HUES6 (cell line): ENCODE data around the gene AGPS.
"Not testable (repeated sequence)": the region's sequence is repeated elsewhere in the genome, so short reads cannot be mapped to it uniquely, and the experiment has no call there.

Experiments used
- H3K27ac ChIP-seq: 2 replicates; pipeline ENCODE4 v1.7.0; 2013; ENCODE audit warnings: low read depth, mild to moderate bottlenecking, low read length, inconsistent platforms
- H3K27me3 ChIP-seq: 2 replicates; pipeline ENCODE4 v1.6.1; 2013; ENCODE audit warnings: low read length; ENCODE audit not compliant: control insufficient read depth, insufficient read depth
- H3K36me3 ChIP-seq: 2 replicates; pipeline ENCODE4 v1.6.1; 2013; ENCODE audit warnings: low read length; ENCODE audit not compliant: control insufficient read depth, insufficient read depth
- H3K4me1 ChIP-seq: 2 replicates; pipeline ENCODE4 v1.6.1; 2013; ENCODE audit warnings: low read length; ENCODE audit not compliant: control insufficient read depth, insufficient read depth
- H3K4me3 ChIP-seq: 2 replicates; pipeline ENCODE4 v1.5.1; 2013; ENCODE audit warnings: low read depth, low read length
- H3K9ac ChIP-seq: one replicate; pipeline ENCODE4 v1.6.1; 2013; ENCODE audit warnings: mild to moderate bottlenecking, low read length
- H3K9me3 ChIP-seq: 2 replicates; pipeline ENCODE4 v1.6.1; 2013; ENCODE audit warnings: low read depth, low read length; ENCODE audit not compliant: control insufficient read depth, insufficient read depth

AGPS gene

DNA sequence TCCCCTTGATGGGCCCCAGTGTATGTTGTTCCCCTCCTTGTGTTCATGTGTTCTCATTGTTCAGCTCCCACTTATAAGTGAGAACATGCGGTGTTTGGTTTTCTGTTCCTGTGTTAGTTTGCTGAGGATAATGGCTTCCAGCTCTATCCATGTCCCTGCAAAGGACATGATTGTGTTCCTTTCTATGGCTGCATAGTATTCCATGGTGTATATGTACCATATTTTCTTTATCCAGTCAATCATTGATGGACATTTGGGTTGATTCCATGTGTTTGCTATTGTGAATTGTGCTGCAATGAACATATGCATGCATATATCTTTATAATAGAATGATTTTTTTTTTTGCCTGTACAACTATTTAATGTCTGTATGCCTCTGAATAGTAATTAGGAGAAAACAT lies 31.5 kb downstream of the AGPS start:
- not testable (repeated sequence) for H3K36me3 ChIP-seq, H3K27ac ChIP-seq

DNA sequence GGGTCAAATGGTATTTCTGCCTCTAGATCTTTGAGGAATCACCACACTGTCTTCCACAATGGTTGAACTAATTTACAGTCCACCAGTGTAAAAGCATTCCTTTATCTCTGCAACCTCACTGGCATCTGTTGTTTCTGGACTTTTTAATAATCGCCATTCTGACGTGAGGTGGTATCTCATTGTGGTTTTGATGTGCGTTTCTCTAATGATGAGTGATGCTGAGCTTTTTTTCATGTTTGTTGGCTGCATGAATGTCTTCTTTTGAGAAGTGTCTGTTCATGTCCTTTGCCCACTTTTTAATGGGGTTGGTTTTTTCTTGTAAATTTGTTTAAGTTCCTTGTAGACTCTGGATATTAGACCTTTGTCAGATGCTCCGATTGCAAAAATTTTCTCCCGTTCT lies 32.0 kb downstream of the AGPS start:
- not testable (repeated sequence) for H3K9ac ChIP-seq

More for the DNA sequence above, 31.5 kb downstream of the AGPS start:
- H3K9me3 ChIP-seq, result peaks cover 11% of the 10 kb centered on the region
- H3K4me3 ChIP-seq, H3K4me1 ChIP-seq, H3K9ac ChIP-seq, H3K27me3 ChIP-seq: not testable (repeated sequence)

DNA sequence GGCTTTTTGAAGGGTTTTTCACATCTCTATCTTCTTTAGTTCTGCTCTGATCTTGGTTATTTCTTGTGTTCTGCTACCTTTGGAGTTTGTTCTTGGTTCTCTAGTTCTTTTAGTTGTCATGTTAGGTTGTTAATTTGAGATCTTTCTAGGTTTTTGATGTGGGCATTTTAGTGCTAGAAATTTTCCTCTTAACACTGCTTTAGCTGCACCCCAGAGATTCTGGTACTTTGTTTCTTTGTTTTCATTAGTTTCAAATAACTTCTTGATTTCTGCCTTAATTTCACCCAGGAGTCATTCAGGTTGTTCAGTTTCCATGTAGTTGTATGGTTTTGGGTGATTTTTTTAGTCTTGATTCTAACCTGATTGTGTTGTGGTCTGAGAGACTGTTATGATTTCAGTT lies 34.7 kb downstream of the AGPS start:
- H3K27ac ChIP-seq, result no peak overlapping the region
- H3K9me3 ChIP-seq, result peaks cover 36% of the 10 kb centered on the region
- no peaks in the 10 kb centered on the region for H3K4me1 ChIP-seq
- no peaks in the 10 kb centered on the region for H3K27me3 ChIP-seq
- no peak overlapping the region for H3K9ac ChIP-seq
- H3K36me3 ChIP-seq, result peaks cover 8% of the 10 kb centered on the region; the same call in 1 of the 2 replicates
- no peak overlapping the region for H3K4me3 ChIP-seq

More for the DNA sequence above, 32.0 kb downstream of the AGPS start:
- H3K27ac ChIP-seq, H3K4me1 ChIP-seq, H3K27me3 ChIP-seq, H3K4me3 ChIP-seq, H3K36me3 ChIP-seq: not testable (repeated sequence)
- H3K9me3 ChIP-seq, result peaks cover 13% of the 10 kb centered on the region

DNA sequence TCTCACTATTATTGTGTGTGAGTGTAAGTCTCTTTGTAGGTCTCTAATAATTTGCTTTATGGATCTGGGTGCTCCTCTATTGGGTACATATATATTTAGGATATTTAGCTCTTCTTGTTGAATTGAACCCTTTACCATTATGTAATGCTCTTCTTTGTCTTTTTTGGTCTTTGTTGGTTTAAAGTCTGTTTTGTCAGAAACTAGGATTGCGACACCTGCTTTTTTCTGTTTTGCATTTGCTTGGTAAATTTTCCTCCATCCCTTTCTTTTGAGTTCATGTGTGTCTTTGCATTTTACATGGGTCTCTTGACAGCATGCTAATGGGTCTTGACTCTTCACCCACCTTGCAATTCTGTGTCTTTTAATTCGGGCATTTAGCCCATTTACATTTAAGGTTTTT lies 35.4 kb downstream of the AGPS start:
- H3K4me3 ChIP-seq, H3K27ac ChIP-seq, H3K9ac ChIP-seq, H3K27me3 ChIP-seq, H3K36me3 ChIP-seq, H3K4me1 ChIP-seq: not testable (repeated sequence)
- peaks cover 41% of the 10 kb centered on the region for H3K9me3 ChIP-seq

GRCh38 chr2:177429688-177430325 lies 37.2 kb downstream of the AGPS start:
- no peak overlapping the region for H3K27ac ChIP-seq
- no peaks in the 10 kb centered on the region for H3K27me3 ChIP-seq
- H3K9me3 ChIP-seq, result peaks cover 48% of the 10 kb centered on the region
- no peak overlapping the region for H3K4me3 ChIP-seq
- no peak overlapping the region for H3K9ac ChIP-seq
- peaks cover 8% of the 10 kb centered on the region; the same call in 1 of the 2 replicates for H3K36me3 ChIP-seq
- H3K4me1 ChIP-seq, result no peaks in the 10 kb centered on the region

DNA sequence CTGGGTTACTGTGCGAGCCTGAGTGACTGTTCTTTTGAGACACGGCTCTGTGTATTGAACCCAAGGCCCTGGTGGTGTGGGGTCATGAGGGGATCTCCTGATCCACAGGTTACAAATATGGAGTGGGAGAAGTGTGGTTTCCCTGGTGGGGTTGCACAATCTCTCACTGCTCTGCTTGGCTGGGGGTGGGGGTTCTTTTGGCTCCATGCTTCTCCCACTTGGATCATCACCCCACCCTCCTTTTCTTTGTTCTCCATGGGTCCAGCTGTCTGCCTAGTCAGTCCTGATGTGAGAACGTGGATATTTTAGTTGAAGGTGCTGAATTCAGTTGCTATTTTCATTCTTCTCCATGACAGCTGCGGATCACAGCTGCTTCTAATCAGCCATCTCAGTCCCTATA lies 37.8 kb downstream of the AGPS start:
- no peak overlapping the region for H3K27ac ChIP-seq
- H3K9me3 ChIP-seq, result peaks cover 48% of the 10 kb centered on the region
- H3K9ac ChIP-seq, result no peak overlapping the region
- H3K4me1 ChIP-seq, result no peaks in the 10 kb centered on the region
- no peaks in the 10 kb centered on the region for H3K27me3 ChIP-seq
- peaks cover 8% of the 10 kb centered on the region; the same call in 1 of the 2 replicates for H3K36me3 ChIP-seq
- no peak overlapping the region for H3K4me3 ChIP-seq

DNA sequence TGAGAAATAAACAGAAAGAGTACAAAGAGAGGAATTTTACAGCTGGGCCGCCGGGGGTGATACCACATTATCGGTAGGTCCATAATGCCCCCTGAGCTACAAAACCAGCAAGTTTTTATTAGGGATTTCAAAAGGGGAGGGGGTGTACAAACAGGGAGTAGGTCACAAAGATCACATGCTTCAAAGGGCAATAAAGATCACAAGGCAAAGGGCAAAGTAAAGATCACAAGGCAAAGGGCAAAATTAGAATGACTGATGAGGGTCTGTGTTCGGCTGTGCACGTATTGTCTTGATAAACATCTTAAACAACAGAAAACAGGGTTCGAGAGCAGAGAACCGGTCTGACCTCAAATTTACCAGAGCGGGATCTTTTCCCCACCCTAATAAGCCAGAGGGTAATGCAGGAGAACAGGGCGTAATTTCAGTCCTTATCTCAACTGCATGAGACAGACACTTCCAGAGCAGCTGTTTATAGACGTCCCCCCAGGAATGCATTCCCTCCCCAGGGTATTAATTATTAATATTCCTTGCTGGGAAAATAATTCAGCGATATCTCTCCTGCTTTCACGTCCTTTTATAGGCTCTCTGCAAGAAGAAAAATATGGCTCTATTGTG lies 38.6 kb downstream of the AGPS start:
- H3K4me1 ChIP-seq, H3K4me3 ChIP-seq, H3K27me3 ChIP-seq, H3K27ac ChIP-seq, H3K9ac ChIP-seq, H3K36me3 ChIP-seq: not testable (repeated sequence)
- H3K9me3 ChIP-seq, result peaks cover 48% of the 10 kb centered on the region

DNA sequence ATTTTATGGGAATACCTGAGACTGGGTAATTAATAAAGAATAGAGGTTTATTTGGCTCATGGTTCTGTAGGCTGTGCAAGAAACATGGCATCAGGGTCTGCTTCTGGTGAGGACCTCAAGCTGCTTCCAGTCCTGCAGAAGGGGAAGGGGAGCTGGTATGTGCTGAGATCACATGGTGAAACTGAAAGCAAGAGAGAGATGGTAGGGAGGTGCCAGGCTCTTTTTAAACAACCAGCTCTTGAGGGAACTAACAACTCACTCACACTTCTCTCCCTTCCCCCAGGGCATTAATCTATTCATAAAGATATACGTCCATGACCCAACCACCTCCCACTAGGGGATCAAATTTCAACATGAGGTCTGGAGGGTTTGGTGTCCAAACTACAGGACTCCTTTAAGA lies 40.1 kb downstream of the AGPS start:
- Histone ChIP-seq H3K9me3 (peaks cover 38% of the 10 kb centered on the region), H3K4me1 (no peaks in the 10 kb centered on the region), H3K4me3 (no peak overlapping the region), H3K36me3 (peaks cover 8% of the 10 kb centered on the region), H3K9ac (no peak overlapping the region), H3K27ac (no peak overlapping the region), H3K27me3 (no peaks in the 10 kb centered on the region)

GRCh38 chr2:177433402-177433801 lies 40.8 kb downstream of the AGPS start:
- H3K36me3 ChIP-seq, result peaks cover 8% of the 10 kb centered on the region
- H3K27ac ChIP-seq, result no peak overlapping the region
- H3K9me3 ChIP-seq, result peaks cover 38% of the 10 kb centered on the region
- no peaks in the 10 kb centered on the region for H3K4me1 ChIP-seq
- H3K9ac ChIP-seq, result no peak overlapping the region
- no peaks in the 10 kb centered on the region for H3K27me3 ChIP-seq
- H3K4me3 ChIP-seq, result no peak overlapping the region

DNA sequence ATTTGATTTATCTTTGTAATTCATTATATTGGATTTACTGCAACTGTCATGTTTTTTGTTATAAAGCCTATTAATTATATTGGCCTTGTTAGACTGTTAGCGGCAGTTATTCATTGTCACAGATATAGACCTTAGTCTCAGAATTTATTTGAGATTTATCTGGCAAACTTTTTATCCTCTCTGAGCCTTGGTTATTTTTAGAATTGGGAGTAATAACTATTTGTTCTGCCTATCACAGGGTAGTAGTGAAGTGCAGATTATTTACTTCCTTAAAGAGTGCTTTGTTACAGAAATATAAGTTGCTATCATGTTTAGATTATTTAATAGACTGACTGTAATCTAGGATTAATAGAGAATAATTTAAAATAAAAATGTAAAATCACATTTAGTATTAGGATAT lies 41.9 kb downstream of the AGPS start:
- Histone ChIP-seq H3K9ac (no peak overlapping the region), H3K27ac (no peak overlapping the region), H3K4me1 (no peaks in the 10 kb centered on the region), H3K9me3 (peaks cover 37% of the 10 kb centered on the region), H3K36me3 (peaks cover 7% of the 10 kb centered on the region), H3K27me3 (no peaks in the 10 kb centered on the region), H3K4me3 (no peak overlapping the region)

DNA sequence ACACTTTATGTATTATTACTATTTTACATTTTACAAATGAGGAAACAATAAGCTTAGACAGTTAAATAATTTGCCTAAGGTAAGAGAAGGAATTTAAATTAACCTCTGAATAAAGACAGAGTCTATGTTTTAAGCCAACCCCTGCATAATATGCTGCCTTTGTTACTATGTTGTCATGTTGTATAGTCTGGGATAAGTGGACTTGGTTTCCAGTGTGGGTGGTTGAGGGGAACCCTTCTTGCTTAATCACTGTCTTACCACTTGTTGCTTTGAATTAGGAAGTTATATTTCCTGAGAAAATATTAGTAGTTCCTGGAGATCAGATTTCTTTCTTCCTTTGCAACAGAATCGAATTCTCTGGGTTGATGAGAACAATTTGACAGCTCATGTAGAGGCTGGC lies 52.6 kb downstream of the AGPS start:
- Histone ChIP-seq H3K9me3 (no peaks in the 10 kb centered on the region), H3K27me3 (no peaks in the 10 kb centered on the region), H3K4me1 (no peaks in the 10 kb centered on the region), H3K4me3 (no peak overlapping the region), H3K36me3 (peaks cover 28% of the 10 kb centered on the region), H3K27ac (no peak overlapping the region), H3K9ac (no peak overlapping the region)
